GM20000 (cell line): ENCODE results near the gene ATP6V0E1.

ENCODE experiments used
- DNase-seq: peaks from one replicate; pipeline ENCODE4 v3.0.0; 2012; ENCODE audit warnings: low spot score
- CTCF ChIP-seq: IDR thresholded peaks from 2 replicates; pipeline ENCODE4 v1.5.1; 2012; ENCODE audit warnings: mild to moderate bottlenecking, control low read depth; ENCODE audit errors: extremely low read depth, missing control alignments

Gene ATP6V0E1

DNA sequence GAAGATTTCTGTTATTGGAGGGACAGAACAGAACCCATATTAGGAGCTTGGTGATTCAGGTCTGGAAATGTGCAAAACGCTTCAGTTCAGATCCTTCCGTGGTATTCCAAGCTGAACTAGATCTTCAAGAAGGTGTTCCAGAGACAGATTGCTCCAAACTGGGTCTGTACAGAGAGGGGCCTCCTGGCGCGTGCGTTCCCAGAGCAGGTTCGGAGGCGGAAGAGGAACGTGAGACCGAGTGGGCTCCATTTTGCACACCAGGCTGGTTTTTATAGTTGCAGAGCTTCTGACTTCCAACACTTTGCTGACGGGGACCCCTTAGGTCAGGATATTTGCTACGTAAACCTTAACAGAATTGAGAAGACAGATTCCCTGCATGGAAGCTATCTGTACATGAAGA is 41.0 kb upstream of the ATP6V0E1 start:
- no peak for TF ChIP-seq CTCF
- no peak for DNase-seq

DNA sequence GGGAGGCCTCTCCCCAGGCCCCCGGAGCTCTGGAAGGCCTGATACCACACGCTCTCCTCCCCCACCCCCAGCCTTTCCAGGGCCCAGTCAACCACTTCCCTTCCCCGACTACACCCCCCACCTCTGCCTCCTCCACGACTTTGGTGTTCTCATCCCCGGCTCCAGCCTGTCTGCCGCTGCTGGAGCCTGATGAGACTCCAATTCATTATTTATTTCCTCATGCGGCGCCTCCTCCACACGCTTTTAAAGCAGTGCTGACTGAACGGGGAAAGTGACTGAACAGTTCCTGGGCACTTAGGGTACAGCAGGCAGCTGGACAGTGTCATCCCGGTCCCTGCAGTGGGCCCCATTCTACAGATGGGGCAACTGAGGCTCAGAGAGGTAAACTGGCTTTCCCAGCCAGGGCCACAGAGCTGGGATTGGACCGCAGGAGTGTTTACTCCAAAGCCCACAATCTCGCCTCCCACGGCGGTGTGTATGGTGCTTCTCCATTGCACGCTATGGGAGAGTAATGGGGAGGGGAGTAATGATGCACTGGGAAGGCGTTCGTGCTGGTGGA is 40.2 kb upstream of the ATP6V0E1 start:
- no peak for TF ChIP-seq CTCF
- no peak for DNase-seq

DNA sequence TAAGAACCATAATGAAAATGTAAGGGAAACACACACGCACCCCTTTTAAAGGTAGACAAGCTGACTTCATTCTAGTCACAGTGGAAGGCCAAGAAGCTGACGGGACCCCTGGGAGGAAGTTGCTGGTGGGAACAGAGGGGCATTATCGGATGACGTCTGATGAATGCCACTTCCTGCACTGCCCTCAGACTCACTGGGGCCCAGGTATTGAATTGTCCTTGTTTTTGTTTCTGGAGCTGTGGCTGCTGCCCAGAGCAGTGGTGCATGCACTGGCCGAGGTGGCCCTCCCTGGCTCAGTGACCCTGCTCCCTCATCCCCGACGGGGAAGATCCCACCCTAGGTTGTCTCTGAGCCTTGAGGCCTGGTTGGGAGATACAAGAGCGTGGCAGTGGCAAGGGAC is 39.7 kb upstream of the ATP6V0E1 start:
- no peak for TF ChIP-seq CTCF
- DNase-seq, result no peak

GRCh38 chr5:172944741-172945140 is 38.8 kb upstream of the ATP6V0E1 start:
- no peak for DNase-seq
- TF ChIP-seq CTCF, result no peak

GRCh38 chr5:172945151-172945550 is 38.4 kb upstream of the ATP6V0E1 start:
- DNase-seq, result no peak
- no peak for TF ChIP-seq CTCF

GRCh38 chr5:172946146-172946545 is 37.4 kb upstream of the ATP6V0E1 start:
- no peak for TF ChIP-seq CTCF
- DNase-seq, result no peak

DNA sequence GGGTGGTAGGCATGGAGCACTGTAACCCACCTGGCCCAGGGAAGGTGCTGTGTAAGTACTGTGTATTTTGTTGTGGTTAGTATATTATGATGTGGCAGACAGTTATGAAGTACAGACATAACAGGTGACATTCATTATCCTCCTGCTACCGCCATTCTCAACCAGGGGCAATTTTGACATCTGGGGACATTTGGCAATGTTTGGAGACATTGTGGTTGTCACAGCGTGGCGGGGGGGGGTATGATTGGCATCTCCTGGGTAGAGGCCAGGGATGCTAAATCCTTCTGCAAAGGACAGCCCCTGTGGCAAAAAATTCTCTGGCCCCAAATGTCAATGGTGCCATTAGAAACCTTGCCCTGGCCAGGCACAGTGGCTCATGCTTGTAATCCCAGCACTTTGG is 34.1 kb upstream of the ATP6V0E1 start:
- no peak for DNase-seq
- TF ChIP-seq CTCF, result no peak
